ENCODE data around the gene RAB8B. TPM values are rescaled to one million over a fixed set of nuclear protein-coding genes. Genes with fewer than 3 reads are reported as not detected.

RAB8B gene
- total RNA-seq, 1 donor from 2014 or later, result 120 TPM

DNA sequence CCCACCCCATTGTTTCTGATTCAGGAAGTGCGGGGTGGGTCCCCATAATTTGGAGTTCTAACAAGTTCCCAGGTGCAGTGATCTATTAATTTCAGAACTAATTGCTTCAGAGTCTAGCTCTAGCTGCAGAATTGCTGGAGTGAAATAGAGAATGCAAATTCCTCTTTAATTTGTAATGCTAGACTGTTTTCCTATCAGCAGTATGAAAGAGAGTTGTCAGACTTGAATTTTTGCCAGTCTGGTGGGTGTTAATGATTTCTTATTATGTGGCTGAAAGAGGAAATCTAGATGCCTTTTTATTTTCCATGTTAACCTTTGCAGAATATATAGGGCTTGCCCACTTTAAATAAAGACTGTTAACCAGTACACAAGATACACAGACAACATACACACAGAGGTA is 111.7 kb downstream of the RAB8B start:
- intact Hi-C loops (cut with micrococcal nuclease), result no loop called here

DNA sequence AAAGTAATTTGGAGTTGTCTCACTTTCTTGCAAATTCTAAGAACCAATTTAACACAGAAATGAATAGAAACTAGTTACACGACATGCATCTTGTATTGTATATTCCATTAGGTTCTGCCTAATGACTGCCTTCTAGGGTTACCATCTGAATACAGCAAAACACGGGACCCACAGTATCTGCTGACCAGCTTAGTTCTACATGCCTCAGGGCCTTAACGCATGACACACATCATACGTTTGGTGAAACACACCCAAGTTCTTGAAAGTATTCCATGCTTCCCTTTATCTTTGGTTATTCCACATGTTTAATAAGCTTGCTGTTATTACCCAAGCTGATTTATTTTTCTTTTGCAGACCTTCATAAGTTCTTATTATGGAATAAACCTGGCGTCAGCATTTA is 115.9 kb downstream of the RAB8B start:
- intact Hi-C loops (cut with micrococcal nuclease), result no loop called here

DNA sequence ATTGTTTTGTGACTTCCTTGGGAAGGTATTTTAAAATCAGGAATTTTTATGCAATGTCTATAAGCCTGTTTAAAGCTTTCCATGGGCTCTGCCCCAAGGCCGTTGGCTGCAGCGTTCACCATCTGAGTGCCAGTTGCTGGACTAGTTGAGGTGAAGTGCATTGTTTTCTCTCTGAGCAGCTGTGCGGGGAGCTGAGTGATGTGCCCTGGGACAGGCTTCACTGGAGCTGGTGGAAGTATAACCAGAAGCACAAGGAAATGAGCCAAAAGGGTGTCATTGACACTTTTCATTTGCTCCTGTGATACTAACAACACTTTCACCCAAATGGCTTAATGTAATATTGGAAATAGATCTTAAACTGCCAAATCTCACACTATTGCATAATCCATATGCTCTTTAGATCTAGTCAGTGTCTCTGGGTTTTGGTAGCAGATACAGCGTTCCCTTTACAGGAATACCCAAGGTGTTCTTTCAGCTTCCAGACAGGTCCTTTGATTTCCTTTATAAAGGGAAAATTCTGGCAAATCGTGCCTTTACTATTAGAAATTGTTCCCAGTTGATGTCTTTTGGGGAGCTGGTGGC is 117.2 kb downstream of the RAB8B start:
- intact Hi-C loops (cut with micrococcal nuclease), result no loop called here

DNA sequence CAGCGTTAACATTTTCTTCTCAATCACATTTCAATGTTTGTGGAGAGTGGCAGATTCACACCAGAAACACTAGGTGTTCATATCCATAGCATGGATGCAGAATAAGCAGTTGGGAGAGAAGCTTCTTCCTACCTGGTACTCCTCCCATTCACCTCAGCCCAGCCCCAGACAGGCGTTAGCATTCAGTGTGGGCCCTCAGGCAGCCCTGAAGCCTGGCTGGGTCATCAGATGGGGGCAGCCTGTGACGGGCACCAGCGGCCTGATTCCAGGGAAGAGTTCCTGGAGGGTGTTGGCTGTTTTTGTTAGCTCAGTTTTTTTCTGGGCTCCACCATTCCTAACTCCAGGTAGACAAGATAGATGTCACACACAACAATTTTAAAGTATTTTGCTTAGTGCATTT is 119.1 kb downstream of the RAB8B start:
- intact Hi-C loops (cut with micrococcal nuclease), result no loop called here

DNA sequence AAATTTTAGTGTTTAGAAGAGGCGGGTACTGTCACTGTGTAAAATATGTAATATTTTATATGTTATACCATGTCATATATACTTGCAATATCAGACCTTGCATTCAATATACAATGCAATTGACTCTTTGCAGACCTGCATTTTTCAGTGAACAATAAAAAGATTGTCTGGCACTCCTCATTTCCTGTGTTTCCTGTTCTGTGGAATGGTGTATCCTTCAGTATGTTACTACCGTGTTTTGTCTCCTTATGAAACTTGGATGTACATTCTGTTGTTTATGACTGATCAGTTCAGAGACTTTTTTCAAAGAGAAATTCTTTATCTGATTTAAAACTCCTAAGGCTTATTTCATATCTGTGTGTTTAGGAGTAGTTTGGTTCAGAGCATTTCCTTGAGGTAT is 119.5 kb downstream of the RAB8B start:
- intact Hi-C loops (cut with micrococcal nuclease), result no loop called here

DNA sequence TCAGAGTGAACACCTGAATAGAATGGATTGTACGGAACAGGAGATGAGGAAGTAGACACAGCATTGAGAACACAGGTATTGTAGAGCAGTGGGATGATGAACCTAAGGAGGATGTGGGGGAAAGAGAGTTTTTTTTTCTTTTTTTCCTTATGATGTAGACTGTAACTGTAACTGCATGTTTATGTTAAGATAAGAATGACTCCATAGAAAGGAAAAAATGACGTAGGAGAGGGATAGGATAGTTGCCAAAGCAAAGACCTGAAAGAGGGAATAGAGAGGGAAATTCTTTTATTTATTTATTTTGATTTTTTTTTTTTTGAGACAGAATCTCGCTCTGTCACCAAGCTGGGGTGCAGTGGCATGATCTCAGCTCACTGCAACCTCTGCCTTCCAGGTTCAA is 121.2 kb downstream of the RAB8B start:
- intact Hi-C loops (cut with micrococcal nuclease), result no loop called here

DNA sequence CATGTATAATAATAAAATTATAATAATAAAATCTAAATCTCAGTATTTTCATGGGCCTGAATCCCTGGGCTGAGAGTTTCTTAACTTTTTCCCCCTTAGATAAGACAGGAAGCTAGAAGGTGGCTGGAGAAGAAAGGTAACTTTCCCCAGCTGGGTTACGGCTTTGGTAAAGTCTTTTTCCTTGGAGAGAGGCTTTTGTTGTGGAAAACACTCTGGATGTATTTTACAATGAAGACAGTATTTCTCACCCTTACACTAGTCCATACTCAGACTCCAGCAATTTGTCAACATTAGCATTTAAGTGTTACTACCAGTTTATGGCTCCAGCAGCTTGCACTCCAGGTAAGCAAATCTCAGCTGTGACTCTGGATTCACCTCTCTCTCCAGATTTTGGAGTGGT is 122.9 kb downstream of the RAB8B start:
- intact Hi-C loops (cut with micrococcal nuclease), result no loop called here

DNA sequence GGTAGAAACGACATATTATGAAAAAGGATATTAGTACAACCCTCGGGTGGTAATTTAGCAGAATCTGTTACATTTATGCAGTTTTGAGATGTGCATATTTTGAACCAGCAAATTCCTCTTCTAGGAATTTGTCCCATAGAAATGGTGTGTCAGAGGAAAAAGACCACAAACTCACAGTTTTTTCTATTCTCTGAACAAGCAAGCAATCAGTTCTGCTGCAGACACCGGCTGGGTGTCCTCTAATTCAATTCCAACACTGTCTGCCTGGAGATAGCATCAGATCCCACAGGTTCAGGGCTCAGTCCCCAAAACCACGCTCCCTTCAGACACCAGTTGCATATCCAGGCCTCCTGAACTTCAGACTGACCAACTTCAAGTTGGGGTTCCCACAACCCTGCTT is 124.4 kb downstream of the RAB8B start:
- intact Hi-C loops (cut with micrococcal nuclease), result no loop called here

DNA sequence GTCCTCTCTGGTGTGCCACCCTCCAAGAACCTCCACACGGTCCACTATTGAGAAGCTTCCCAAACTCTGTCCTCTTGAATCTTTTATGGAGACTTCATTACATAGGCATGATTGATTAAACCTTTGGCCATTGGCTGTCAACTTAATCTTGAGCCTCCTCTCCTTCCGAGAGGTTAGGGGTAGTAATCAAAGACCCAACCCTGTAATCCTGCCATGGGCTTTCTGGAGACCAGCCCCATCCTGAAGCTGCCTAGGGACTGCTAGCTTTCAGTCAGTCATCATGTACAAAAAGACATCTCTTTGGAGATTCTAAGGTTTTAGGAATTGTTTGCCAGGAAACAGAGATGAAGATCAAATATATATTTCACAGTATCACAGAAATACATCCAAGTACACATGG is 125.0 kb downstream of the RAB8B start:
- intact Hi-C loops (cut with micrococcal nuclease), result no loop called here

Other genes with a start within 250 kb of the RAB8B start
- gene TPM1, start 146.9 kb upstream of the RAB8B start, total RNA-seq, result 7.1 and 9.6 TPM in 2 replicates
- gene LACTB, start 67.7 kb upstream of the RAB8B start, total RNA-seq, result 10.4 and 11.2 TPM in 2 replicates
- 206 and 215 TPM in 2 replicates for gene RPS27L, start 32.1 kb upstream of the RAB8B start, total RNA-seq
- 13.1 and 13.6 TPM in 2 replicates for gene APH1B, start 88.0 kb downstream of the RAB8B start, total RNA-seq
- not detected in 2 replicates for gene CA12, start 192.2 kb downstream of the RAB8B start, total RNA-seq